ENCODE results near the gene GYS1. TPM values are rescaled to one million over a fixed set of nuclear protein-coding genes. Genes with fewer than 3 reads are reported as not detected.

The GYS1 gene
- total and polyA plus RNA-seq, 2 of the 8 experiments (the other 6 are each of a cell fraction or from before 2014, with no cell fraction given), result 30.0 to 38.7 TPM

GRCh38 chr19:48953141-48953540, 40.0 kb downstream of the GYS1 start (continued):
- TF ChIP-seq RAD21 (IDR thresholded peaks at IDR 0.05 in 1 of 2, conservative IDR thresholded peaks at IDR 0.05 in 1 of 2; ENCODE audit: low read depth in 2 of 2, low read length in 2 of 2), result no peak
- no peak for TF ChIP-seq TEAD4 (IDR thresholded peaks at IDR 0.05; ENCODE audit: low read depth, low read length)
- no peak for TF ChIP-seq TAF7 (optimal IDR thresholded peaks at IDR 0.05; ENCODE audit: borderline replicate concordance, low read depth, low read length)
- TF ChIP-seq PHF8 (conservative IDR thresholded peaks at IDR 0.05; ENCODE audit: low read depth, low read length), result no peak
- TF ChIP-seq YY1 (IDR thresholded peaks at IDR 0.05; ENCODE audit: low read depth, low read length), result no peak
- no peak for TF ChIP-seq POLR2AphosphoS5 (IDR thresholded peaks at IDR 0.05; ENCODE audit: low read depth, low read length)
- no peak for TF ChIP-seq GABPA (IDR thresholded peaks at IDR 0.05; ENCODE audit: borderline replicate concordance, insufficient read depth, low read length)
- TF ChIP-seq CHD7 (IDR thresholded peaks at IDR 0.05; ENCODE audit: insufficient replicate concordance, low read length), result no peak

All from H1 (cell line).